HepG2 (cell line): Measurements from ENCODE around the gene TGFA. TPM values are rescaled to one million over a fixed set of nuclear protein-coding genes. Genes with fewer than 3 reads are reported as not detected.

Experiments used
- ATAC-seq: fragments of 200-7000 bp; cut with Tn5 transposase; 3 replicates; pipeline ENCODE4 v1.9.1; 2020; ENCODE audit warnings: mild to moderate bottlenecking, moderate library complexity
- BruUV-seq: library from RNA; stranded (reverse); fragments of 400-500 nt; replicated peaks from 2 replicates; lab custom pipeline; 2021; lab: Mats Ljungman, UMichigan
- CTCF ChIA-PET: fragments of 300-600 bp; formaldehyde crosslinking; extraction: SDS; loops from one replicate; lab custom pipeline; 2021; ENCODE audit warnings: low total read pairs, inconsistent platforms, low intra/inter-chr PET ratio; lab: Yijun Ruan, JAX
- POLR2A ChIA-PET: fragments of 350-600 bp; sonication (Branson Sonifier 250); formaldehyde crosslinking; loops from one replicate; lab custom pipeline; 2020; ENCODE audit warnings: antibody characterized with exemption, inconsistent platforms; lab: Yijun Ruan, JAX
- DNase-seq: peaks from one replicate; pipeline ENCODE4 v3.0.0-alpha.2; 2015; ENCODE audit warnings: low spot score
- FAIRE-seq: peaks from 3 replicates; lab custom pipeline; 2011; peaks lifted over from hg19 to GRCh38; lab: Jason Lieb, UNC
- H2AFZ ChIP-seq: one replicate; pipeline ENCODE4 v1.6.1; 2011; ENCODE audit warnings: low read length, inconsistent platforms
- H3K27ac ChIP-seq: fragments of 300-600 bp; 3 replicates; pipeline ENCODE4 v1.8.0; 2011; ENCODE audit warnings: mixed run types, mild to moderate bottlenecking, mixed read lengths, low read length, inconsistent platforms; ENCODE audit not compliant: insufficient read depth; ENCODE audit errors: extremely low read length
- H3K27me3 ChIP-seq, 2 experiments: fragments of 200-600 bp in 1 of 2; 2 replicates in 1 of 2; 3 replicates in 1 of 2; pipeline versions ENCODE4 v1.6.0 to v1.8.0; 2011; ENCODE audit warnings: low read length in 2 of 2, mild to moderate bottlenecking in 2 of 2, moderate library complexity in 2 of 2, inconsistent platforms in 1 of 2; ENCODE audit not compliant: insufficient read depth in 2 of 2, control insufficient read depth in 1 of 2
- H3K36me3 ChIP-seq, 2 experiments: fragments of 200-600 bp in 1 of 2; replicated peaks in 1 of 2; 2 replicates in 1 of 2; 3 replicates in 1 of 2; pipeline versions ENCODE4 v1.5.1 to v1.8.0; 2011; ENCODE audit warnings: low read length in 2 of 2, inconsistent platforms in 1 of 2; ENCODE audit not compliant: insufficient read depth in 2 of 2, control insufficient read depth in 1 of 2
- H3K4me1 ChIP-seq: 2 replicates; pipeline ENCODE4 v1.5.1; 2012; ENCODE audit warnings: low read length, inconsistent platforms; ENCODE audit not compliant: insufficient read depth
- H3K4me2 ChIP-seq: 2 replicates; pipeline ENCODE4 v1.6.0; 2011; ENCODE audit warnings: low read depth, low read length, inconsistent platforms
- H3K4me3 ChIP-seq, 3 experiments: fragments of 200-600 bp in 1 of 3; sonication (generic), shearing (Covaris generic) in 1 of 3; replicated peaks in 1 of 3; 2 replicates each; pipeline ENCODE4 v1.5.1; 2011 to 2016; ENCODE audit warnings: low read length in 3 of 3, inconsistent platforms in 2 of 3, low read depth in 2 of 3, mild to moderate bottlenecking in 2 of 3, control low read depth in 1 of 3, mixed read lengths in 1 of 3; ENCODE audit not compliant: insufficient read depth in 1 of 3
- H3K79me2 ChIP-seq: one replicate; pipeline ENCODE4 v1.6.1; 2011; ENCODE audit warnings: low read length, inconsistent platforms; ENCODE audit not compliant: insufficient read depth
- H3K9ac ChIP-seq: 2 replicates; pipeline ENCODE4 v1.6.0; 2011; ENCODE audit warnings: mild to moderate bottlenecking, low read depth, low read length, inconsistent platforms; ENCODE audit not compliant: insufficient read depth
- H3K9me3 ChIP-seq: 2 replicates; pipeline ENCODE4 v1.5.1; 2012; ENCODE audit warnings: mild to moderate bottlenecking, low read length
- H4K20me1 ChIP-seq: 2 replicates; pipeline ENCODE4 v1.6.0; 2011; ENCODE audit warnings: inconsistent platforms, mild to moderate bottlenecking, low read length, moderate library complexity; ENCODE audit not compliant: insufficient read depth
- CEBPB ChIP-seq: IDR thresholded peaks from 2 replicates; pipeline ENCODE4 v1.6.1; 2011; ENCODE audit warnings: low read depth, low read length, improper control_type of control experiment, borderline replicate concordance
- KDM6A ChIP-seq: IDR thresholded peaks from 2 replicates; pipeline ENCODE4 v1.6.1; 2016; ENCODE audit warnings: low read depth
- LRRFIP1 ChIP-seq: sonication (generic); formaldehyde crosslinking; conservative IDR thresholded peaks from 2 replicates; pipeline ENCODE4 v1.4.0; 2020; ENCODE audit warnings: missing genetic modification reagents
- NPAS2 ChIP-seq: sonication (generic); formaldehyde crosslinking; IDR thresholded peaks from 2 replicates; pipeline ENCODE4 v1.8.0; 2022; ENCODE audit warnings: mild to moderate bottlenecking, missing genetic modification reagents, borderline replicate concordance
- PCBP2 ChIP-seq: fragments of 200-400 bp; formaldehyde crosslinking; optimal IDR thresholded peaks from 2 replicates; pipeline ENCODE3; 2018; ENCODE audit warnings: low read length, low read depth; ENCODE audit not compliant: poor library complexity, severe bottlenecking
- RBM39 ChIP-seq: fragments of 200-400 bp; formaldehyde crosslinking; IDR thresholded peaks from one replicate; pipeline ENCODE4 v1.6.1; 2018; ENCODE audit warnings: antibody characterized with exemption, mild to moderate bottlenecking, low read depth, low read length; ENCODE audit not compliant: poor library complexity, severe bottlenecking
- SOX13 ChIP-seq, 3 experiments: fragments of 450-650 bp in 1 of 3; sonication (generic) in 1 of 3; formaldehyde crosslinking in 1 of 3; IDR thresholded peaks in 2 of 3; conservative IDR thresholded peaks in 1 of 3; 2 replicates each; pipeline versions ENCODE4 v1.5.0 to v1.6.1; 2016 to 2020; ENCODE audit warnings: antibody characterized with exemption in 1 of 3, mild to moderate bottlenecking in 1 of 3, missing compliant biosample characterization in 1 of 3, missing genetic modification reagents in 1 of 3, moderate library complexity in 1 of 3
- SOX5 ChIP-seq: IDR thresholded peaks from 2 replicates; pipeline ENCODE4 v1.6.1; 2016; ENCODE audit warnings: borderline replicate concordance
- ZNF24 ChIP-seq: fragments of 450-650 bp; IDR thresholded peaks from 2 replicates; pipeline ENCODE4 v1.6.1; 2017; ENCODE audit warnings: antibody characterized with exemption, mild to moderate bottlenecking
- ZNF562 ChIP-seq: sonication (generic); formaldehyde crosslinking; IDR thresholded peaks from 2 replicates; pipeline ENCODE4 v1.8.0; 2022; ENCODE audit warnings: missing genetic modification reagents, borderline replicate concordance
- ZNF7 ChIP-seq: IDR thresholded peaks from 2 replicates; pipeline ENCODE4 v1.6.1; 2016; ENCODE audit warnings: missing biosample characterization, missing genetic modification reagents
- WGBS: methylation state at CpG from one replicate; pipeline ENCODE4 v1.1.6; 2017; ENCODE audit warnings: low lambda C conversion rate; 5-methylcytosine and 5-hydroxymethylcytosine counted together
- in situ Hi-C: cut with HindIII; loops from 2 replicates; pipeline ENCODE4 v1.10.0; 2017; ENCODE audit warnings: low pct_unique_long_range_greater_than_20kb; ENCODE audit not compliant: extremely low pct_ligation_motif_present
- intact Hi-C: fragments of 100-400 bp; cut with micrococcal nuclease; formaldehyde crosslinking; loops from one replicate; pipeline ENCODE4 v1.10.0; 2022; ENCODE audit not compliant: unreplicated experiment
- polyA plus RNA-seq, 8 experiments: library from polyadenylated mRNA; depleted of rRNA in 3 of 8; stranded (reverse) in 7 of 8; unstranded in 1 of 8; fragments of >200 nt; fragmentation: Illumina TruSeq in 4 of 8; extraction: Trizol in 4 of 8; gene quantifications; 2 replicates each; pipeline versions ENCODE4 v1.2.1 to v1.2.3, GENCODE V29; 2011 to 2016; ENCODE audit warnings: low read depth in 4 of 8, missing spikeins in 1 of 8, mixed read lengths in 1 of 8; ENCODE audit not compliant: insufficient read depth in 1 of 8
- total RNA-seq, 5 experiments: library from RNA; depleted of rRNA; stranded (reverse); fragments of >200 nt; fragmentation: Illumina TruSeq; extraction: Trizol; gene quantifications; 2 replicates each; pipeline ENCODE4 v1.2.3, GENCODE V29; 2016; ENCODE audit warnings: low read depth in 1 of 5
- TF ChIP-seq, protein P1 (sequence below), 2 experiments: sonication (generic) in 1 of 2; formaldehyde crosslinking in 1 of 2; IDR thresholded peaks; 2 replicates each; pipeline versions ENCODE4 v1.5.1 to v1.6.1; 2011 to 2020; ENCODE audit warnings: borderline replicate concordance in 1 of 2, low read depth in 1 of 2, low read length in 1 of 2, mild to moderate bottlenecking in 1 of 2, missing genetic modification reagents in 1 of 2, moderate library complexity in 1 of 2

The TGFA gene
- total and polyA plus RNA-seq, 2 of the 13 experiments (the other 11 are each of a cell fraction or from before 2014, with no cell fraction given): 7.8 to 15.3 TPM

- CTCF ChIA-PET: no interaction called here
- peak; percentile 87 for TF ChIP-seq ZNF7 (CRISPR knock-in tag)
- TF ChIP-seq ZNF24: no peak
- H3K79me2 ChIP-seq: no peaks in the 10 kb centered on the region
- whole genome bisulfite sequencing: 32% methylated on average over 1 of the region's 1 CpG
- POLR2A ChIA-PET: no interaction called here
- FAIRE-seq: no peak
- H3K4me2 ChIP-seq: no peak overlapping the region
- H3K27ac ChIP-seq: no peak overlapping the region
- ATAC-seq: no peak
- in situ Hi-C loops (no loop called here), intact Hi-C loops (no loop called here)
- H3K4me1 ChIP-seq: peaks cover 7% of the 10 kb centered on the region; the same call in 1 of the 2 replicates
- no peaks in the 10 kb centered on the region for H3K36me3 ChIP-seq
- BruUV-seq: no TSS peak
- no peaks in the 10 kb centered on the region for H3K27me3 ChIP-seq
- H4K20me1 ChIP-seq: no peaks in the 10 kb centered on the region
- no peak for DNase-seq
- no peaks in the 10 kb centered on the region for H3K9me3 ChIP-seq
- no peak overlapping the region for H3K4me3 ChIP-seq
- H2AFZ ChIP-seq: no peak overlapping the region
- no peak overlapping the region for H3K9ac ChIP-seq
Observed at GRCh38 chr2:70433315-70433714, 120.3 kb downstream of the TGFA start.

DNA sequence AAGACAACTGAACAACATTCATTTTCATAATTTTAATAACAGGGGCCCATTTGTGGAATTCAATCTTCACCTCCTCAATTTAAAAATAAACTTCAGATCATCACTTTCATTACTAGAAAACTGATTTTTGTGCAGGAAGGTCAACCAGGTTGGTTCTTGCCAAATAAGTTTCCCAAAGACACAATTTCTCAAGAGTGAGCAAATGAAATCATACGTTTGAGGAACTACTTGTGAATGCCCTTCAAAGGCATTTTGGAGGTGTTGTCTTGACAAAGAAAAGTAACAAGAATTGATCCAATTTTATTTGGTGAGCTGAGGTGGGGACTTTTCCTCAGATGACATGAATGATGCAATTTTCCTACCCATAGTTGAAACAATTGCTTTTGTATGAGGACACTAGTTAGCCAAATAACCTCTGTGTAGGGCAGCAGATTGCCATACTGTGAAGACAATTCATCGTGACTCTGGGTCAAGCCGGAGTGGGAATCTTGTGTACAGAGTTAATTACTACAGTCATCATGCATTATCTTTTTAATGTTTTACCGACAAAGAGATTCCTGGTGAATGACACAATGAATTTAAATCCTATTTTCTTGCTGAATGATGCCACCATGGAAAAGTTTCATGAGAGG is 121.8 kb downstream of the TGFA start:
- DNase-seq (peak; percentile 25), FAIRE-seq (peak; percentile 21), ATAC-seq (no peak)
- in situ Hi-C loops: no loop called here
- ChIA-PET POLR2A (no interaction called here), CTCF (no interaction called here)
- H2AFZ ChIP-seq: no peak overlapping the region
- no peak overlapping the region for H3K4me3 ChIP-seq
- peaks cover 7% of the 10 kb centered on the region; the same call in 1 of the 2 replicates for H3K4me1 ChIP-seq
- no peaks in the 10 kb centered on the region for H4K20me1 ChIP-seq
- H3K36me3 ChIP-seq: no peaks in the 10 kb centered on the region
- no peak overlapping the region for H3K9ac ChIP-seq
- H3K27ac ChIP-seq: no peak overlapping the region
- BruUV-seq: no TSS peak
- H3K79me2 ChIP-seq: no peaks in the 10 kb centered on the region
- intact Hi-C loops: no loop called here
- H3K27me3 ChIP-seq: no peaks in the 10 kb centered on the region
- 4% methylated on average over 4 of the region's 4 CpGs for WGBS
- H3K4me2 ChIP-seq: no peak overlapping the region
- H3K9me3 ChIP-seq: no peaks in the 10 kb centered on the region
- TF ChIP-seq, protein P1, sequence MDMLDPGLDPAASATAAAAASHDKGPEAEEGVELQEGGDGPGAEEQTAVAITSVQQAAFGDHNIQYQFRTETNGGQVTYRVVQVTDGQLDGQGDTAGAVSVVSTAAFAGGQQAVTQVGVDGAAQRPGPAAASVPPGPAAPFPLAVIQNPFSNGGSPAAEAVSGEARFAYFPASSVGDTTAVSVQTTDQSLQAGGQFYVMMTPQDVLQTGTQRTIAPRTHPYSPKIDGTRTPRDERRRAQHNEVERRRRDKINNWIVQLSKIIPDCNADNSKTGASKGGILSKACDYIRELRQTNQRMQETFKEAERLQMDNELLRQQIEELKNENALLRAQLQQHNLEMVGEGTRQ (IDR thresholded peaks at IDR 0.05; ENCODE audit: low read depth, low read length): no peak
- TF ChIP-seq, protein P1 (CRISPR knock-in tag; IDR thresholded peaks at IDR 0.05; ENCODE audit: borderline replicate concordance): no peak
- TF ChIP-seq SOX5 (CRISPR knock-in tag): peak; percentile 64; the same call in 1 of the 2 replicates
- no peak for TF ChIP-seq RBM39
- TF ChIP-seq LRRFIP1 (CRISPR knock-in tag): no peak
- TF ChIP-seq ZNF562 (CRISPR knock-in tag): no peak
- TF ChIP-seq NPAS2: no peak
- TF ChIP-seq CEBPB: peak; percentile 70; the same call in 1 of the 2 replicates
- TF ChIP-seq KDM6A (CRISPR knock-in tag): no peak
- TF ChIP-seq SOX13 (IDR thresholded peaks at IDR 0.05): no peak
- peak in 1 of 2 experiments; percentile 64; a peak in 1 of 4 replicates for TF ChIP-seq SOX13 (CRISPR knock-in tag; conservative IDR thresholded peaks at IDR 0.05 in 1 of 2, IDR thresholded peaks at IDR 0.05 in 1 of 2)
- no peak for TF ChIP-seq PCBP2
